Activated CD8-positive, alpha-beta memory T cell treated with anti-CD3 and anti-CD28 coated beads, Interleukin-2, amount 10 ng/mL, durations not matched to agents 7 days and 5 days (primary cell): Measurements from ENCODE around the gene NADK. TPM values are rescaled to one million over a fixed set of nuclear protein-coding genes. Genes with fewer than 3 reads are reported as not detected.

Source experiments
- ATAC-seq: fragments of 150-1000 bp; cut with Tn5 transposase; one replicate; pipeline ENCODE4 v1.10.0; 2021; ENCODE audit warnings: moderate library complexity
- CTCF ChIA-PET: fragments of 350-600 bp; sonication (Branson Sonifier 250); formaldehyde crosslinking; loops from one replicate; lab custom pipeline; 2021; ENCODE audit warnings: antibody characterized with exemption; lab: Charles Lee
- DNase-seq: peaks from one replicate; pipeline ENCODE4 v3.0.0-alpha.2; 2020
- H3K27ac Mint-ChIP-seq: one replicate; pipeline ENCODE4 v1.8.0; 2021; ENCODE audit warnings: mild to moderate bottlenecking, mixed read lengths
- H3K27me3 Mint-ChIP-seq: one replicate; pipeline ENCODE4 v1.8.0; 2021; ENCODE audit warnings: mixed read lengths
- H3K36me3 Mint-ChIP-seq: one replicate; pipeline ENCODE4 v1.8.0; 2021; ENCODE audit warnings: mild to moderate bottlenecking, mixed read lengths
- H3K4me1 Mint-ChIP-seq: one replicate; pipeline ENCODE4 v1.8.0; 2021; ENCODE audit warnings: mixed read lengths
- H3K4me3 Mint-ChIP-seq: one replicate; pipeline ENCODE4 v1.8.0; 2021; ENCODE audit warnings: mild to moderate bottlenecking, moderate library complexity, mixed read lengths
- H3K9me3 Mint-ChIP-seq: one replicate; pipeline ENCODE4 v1.8.0; 2022; ENCODE audit warnings: low read depth, mixed read lengths
- total RNA-seq, 2 experiments: library from RNA; stranded (reverse); gene quantifications; one replicate each; pipeline ENCODE4 v1.2.3, GENCODE V29; 2021

Gene NADK
- total RNA-seq, 2 experiments from 2014 or later = 97.9 to 100 TPM

DNA sequence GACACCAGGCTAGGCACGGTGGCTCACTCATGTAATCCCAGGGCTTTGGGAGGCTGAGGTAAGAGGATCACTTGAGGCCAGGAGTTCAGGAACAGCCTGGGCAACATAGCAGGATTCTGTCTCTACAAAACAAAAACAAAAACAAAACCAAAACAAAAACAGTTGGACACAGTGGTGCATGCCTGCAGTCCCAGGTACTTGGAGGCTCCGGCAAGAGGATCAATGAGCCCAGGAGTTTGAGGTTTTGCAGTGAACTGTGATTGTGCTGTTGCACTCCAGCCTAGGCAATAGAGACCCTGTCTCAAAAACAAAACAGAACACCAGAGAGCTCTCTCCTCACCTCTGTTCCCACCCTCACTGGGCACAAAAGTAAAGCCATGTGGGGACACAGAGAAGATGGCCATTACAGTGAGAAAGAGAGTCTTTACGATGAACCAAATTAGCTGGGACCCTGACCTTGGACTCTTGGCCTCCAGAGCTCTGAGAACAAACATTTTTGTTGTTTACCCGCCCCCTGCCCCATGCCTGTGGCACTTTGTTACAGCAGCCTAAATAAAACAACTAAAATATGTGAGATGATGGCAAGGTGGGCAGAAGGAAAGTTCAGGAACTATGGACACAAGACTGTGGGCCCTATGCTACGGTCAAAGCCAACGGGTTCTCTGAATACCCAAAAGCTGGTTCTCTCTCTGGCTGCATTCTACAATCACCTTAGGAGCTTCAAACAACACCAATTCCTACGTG is 9.8 kb downstream of the NADK start:
- CTCF ChIA-PET = interaction anchor here (0.7 to 1.7 kb wide), 2 partner anchors 137 to 140 kb away, joined by 3 to 4 read pairs; no protein-coding TSS in a partner anchor
- H3K4me1 Mint-ChIP-seq = peaks cover 14% of the 10 kb centered on the region
- DNase-seq = no peak
- H3K27ac Mint-ChIP-seq = no peak overlapping the region
- H3K4me3 Mint-ChIP-seq = no peak overlapping the region
- H3K27me3 Mint-ChIP-seq = no peaks in the 10 kb centered on the region
- H3K36me3 Mint-ChIP-seq = peaks cover 53% of the 10 kb centered on the region
- ATAC-seq = no peak
- peaks cover 10% of the 10 kb centered on the region for H3K9me3 Mint-ChIP-seq

DNA sequence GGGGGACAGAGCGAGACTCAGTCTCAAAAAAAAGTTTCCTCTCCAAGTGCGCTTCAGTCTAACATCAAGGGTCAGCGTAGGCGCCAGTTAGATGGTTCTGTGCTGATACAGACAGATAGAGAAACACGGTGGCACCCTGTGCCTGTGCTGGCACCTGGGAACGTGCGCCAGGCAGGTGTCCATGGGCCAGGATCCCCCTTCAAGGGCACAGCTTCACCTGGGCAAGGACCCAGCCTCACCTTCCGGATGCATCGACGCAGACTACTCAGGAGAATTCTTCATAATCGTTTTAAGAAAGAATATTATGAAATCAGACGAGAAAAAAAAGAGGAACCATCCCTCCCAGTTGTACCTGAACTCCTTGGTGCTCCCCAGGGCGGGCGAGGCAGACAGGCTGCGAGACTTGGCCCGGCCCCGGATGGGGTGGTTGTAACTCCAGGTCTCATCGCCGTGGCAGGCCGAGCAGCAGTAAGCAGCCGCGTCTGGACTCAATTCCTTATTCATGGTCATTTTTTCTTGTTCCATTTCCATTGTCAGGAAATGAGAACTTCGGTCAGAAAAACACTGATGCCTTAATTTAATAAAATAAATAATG is 13.3 kb downstream of the NADK start:
- Mint-ChIP-seq H3K4me3 (no peak overlapping the region), H3K36me3 (peaks cover 39% of the 10 kb centered on the region), H3K27me3 (no peaks in the 10 kb centered on the region), H3K4me1 (peaks cover 7% of the 10 kb centered on the region), H3K27ac (no peak overlapping the region), H3K9me3 (no peaks in the 10 kb centered on the region)
- CTCF ChIA-PET = no interaction called here
- ATAC-seq (no peak), DNase-seq (no peak)

DNA sequence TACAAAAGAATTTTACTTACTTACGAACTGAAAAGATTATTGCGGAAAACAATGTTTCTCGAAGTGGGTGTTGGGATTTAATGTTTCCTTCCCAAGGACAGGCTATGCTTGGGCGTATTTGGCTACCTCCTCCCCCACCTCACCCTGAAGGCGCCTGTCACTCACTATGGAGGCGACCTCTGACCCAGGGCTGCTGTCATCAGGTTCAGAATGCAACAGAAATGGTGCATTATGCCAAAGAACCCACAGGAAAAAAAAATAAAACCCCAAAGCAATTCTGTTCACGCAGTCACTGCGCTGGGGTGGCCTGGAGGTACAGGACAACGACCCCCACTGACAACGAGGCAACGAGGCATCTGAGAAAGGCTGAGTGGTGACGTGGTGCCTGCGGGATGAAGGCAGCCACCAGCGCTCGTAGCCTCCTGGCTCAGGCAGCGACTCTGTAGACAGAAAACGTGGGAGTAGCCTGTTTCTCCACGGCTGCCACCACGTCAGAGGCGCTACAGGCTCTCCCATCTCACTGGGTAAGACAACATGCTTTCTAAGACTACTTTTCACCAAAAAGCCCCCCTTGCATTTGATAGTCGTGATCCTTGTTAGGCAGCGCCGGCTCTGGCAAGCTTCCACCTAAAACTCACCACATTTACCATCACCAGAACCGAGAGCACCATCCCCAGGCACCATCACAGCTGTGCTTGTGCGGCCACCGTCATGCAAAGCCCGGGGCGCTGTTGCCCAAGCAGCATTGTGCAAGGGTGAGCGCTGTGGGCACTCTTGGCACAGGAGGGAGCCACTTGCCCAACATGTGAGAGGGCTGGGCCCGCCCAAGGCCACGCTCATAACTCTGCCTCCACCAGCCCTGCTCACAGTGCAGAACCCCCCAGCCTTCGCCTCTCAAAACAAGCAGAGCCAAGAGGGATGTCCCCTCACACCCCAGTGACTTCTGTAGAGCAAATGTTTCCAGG is 14.3 kb downstream of the NADK start:
- H3K27ac Mint-ChIP-seq = no peak overlapping the region
- H3K4me3 Mint-ChIP-seq = no peak overlapping the region
- CTCF ChIA-PET = no interaction called here
- peaks cover 35% of the 10 kb centered on the region for H3K36me3 Mint-ChIP-seq
- H3K27me3 Mint-ChIP-seq = no peaks in the 10 kb centered on the region
- H3K4me1 Mint-ChIP-seq = peaks cover 9% of the 10 kb centered on the region
- peak; percentile 33 for ATAC-seq
- DNase-seq = no peak
- H3K9me3 Mint-ChIP-seq = no peaks in the 10 kb centered on the region

DNA sequence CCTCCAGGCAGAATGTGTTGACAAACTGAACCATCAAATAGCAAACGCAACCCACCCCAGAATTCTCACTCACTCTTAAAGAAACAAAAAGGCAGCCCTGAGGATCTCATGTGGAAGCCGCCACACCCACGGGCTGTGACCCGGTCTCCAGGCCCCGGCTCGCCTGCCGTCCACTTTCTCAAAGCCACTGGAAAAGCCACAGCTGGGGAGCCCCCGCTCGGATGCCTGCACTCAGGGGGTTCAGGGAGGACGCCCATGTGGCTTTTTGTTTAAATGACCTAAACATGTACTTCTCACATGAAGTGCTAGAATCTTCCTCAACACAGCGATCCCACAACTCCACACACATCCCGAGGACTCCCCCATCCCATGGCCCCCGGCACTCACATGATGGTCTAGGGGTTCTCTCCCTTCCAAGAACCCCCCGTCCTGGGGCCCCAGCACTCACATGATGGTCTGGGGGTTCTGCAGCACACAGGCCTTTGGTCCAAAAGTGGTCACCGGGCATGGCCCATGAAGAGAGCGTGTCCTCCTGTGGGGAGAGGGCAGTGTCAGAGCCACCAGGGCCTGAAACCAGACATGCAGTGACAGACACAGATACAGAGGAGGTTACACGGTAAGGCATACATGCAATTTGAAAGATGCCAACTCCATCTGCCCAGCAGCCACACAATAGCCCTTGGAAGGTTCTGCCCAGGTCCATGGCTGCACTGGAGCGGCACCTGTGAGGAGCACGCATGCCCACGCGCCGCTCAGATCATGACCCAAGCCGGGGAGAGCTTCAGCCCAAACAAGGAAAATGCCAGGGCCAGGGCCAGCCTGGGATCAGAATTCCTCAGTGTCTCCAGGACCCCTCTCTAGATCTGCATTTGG is 16.5 kb downstream of the NADK start:
- CTCF ChIA-PET = no interaction called here
- Mint-ChIP-seq H3K36me3 (peaks cover 21% of the 10 kb centered on the region), H3K27ac (no peak overlapping the region), H3K9me3 (no peaks in the 10 kb centered on the region), H3K4me1 (peaks cover 2% of the 10 kb centered on the region), H3K4me3 (no peak overlapping the region), H3K27me3 (no peaks in the 10 kb centered on the region)
- ATAC-seq = no peak
- DNase-seq = no peak

DNA sequence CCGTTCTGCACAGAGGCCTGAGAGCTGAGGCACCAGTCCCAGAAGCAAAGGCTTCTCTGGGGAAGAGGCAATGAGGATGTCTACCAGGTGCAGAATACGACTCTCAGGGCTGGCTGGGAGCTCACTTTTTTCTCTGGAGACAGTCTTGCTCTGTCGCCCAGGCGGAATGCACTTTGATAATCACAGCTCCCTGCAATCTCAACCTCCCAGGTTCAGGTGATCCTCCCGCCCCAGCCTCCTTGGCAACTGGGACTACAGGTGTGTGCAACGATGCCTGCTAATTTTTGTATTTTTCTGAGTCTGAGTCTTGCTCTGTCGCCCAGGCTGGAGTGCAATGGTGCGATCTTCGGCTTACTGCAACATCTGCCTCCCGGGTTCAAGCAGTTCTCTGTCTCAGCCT is 17.6 kb downstream of the NADK start:
- H3K36me3 Mint-ChIP-seq = peaks cover 20% of the 10 kb centered on the region
- H3K27me3 Mint-ChIP-seq = no peaks in the 10 kb centered on the region
- peaks cover 2% of the 10 kb centered on the region for H3K4me1 Mint-ChIP-seq
- ATAC-seq = no peak
- H3K4me3 Mint-ChIP-seq = no peak overlapping the region
- H3K9me3 Mint-ChIP-seq = no peaks in the 10 kb centered on the region
- CTCF ChIA-PET = interaction anchor here (0.6 kb wide), 2 partner anchors 14 to 27 kb away, joined by 3 read pairs; no protein-coding TSS in a partner anchor
- no peak for DNase-seq
- H3K27ac Mint-ChIP-seq = no peak overlapping the region

DNA sequence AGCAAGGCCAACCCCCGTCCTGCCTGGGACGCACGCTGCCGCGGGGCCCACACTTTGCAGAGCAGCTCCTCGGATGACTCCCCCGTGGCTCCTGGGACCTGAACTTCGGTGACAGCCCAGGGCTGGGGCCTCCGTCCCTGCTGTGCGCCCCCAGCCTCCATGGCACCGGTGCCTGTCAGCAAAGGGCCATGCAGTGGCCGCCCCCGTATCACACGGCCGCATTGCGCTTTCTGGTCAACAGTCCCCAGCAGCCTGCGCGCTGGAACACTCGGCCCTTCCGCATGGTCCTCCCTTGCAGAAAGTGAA is 18.0 kb downstream of the NADK start:
- Mint-ChIP-seq H3K4me3 (no peak overlapping the region), H3K4me1 (peaks cover 2% of the 10 kb centered on the region), H3K36me3 (peaks cover 20% of the 10 kb centered on the region), H3K27ac (no peak overlapping the region), H3K9me3 (no peaks in the 10 kb centered on the region), H3K27me3 (no peaks in the 10 kb centered on the region)
- DNase-seq (no peak), ATAC-seq (no peak)
- CTCF ChIA-PET = interaction anchor here (0.6 kb wide), 2 partner anchors 14 to 27 kb away, joined by 3 read pairs; no protein-coding TSS in a partner anchor

DNA sequence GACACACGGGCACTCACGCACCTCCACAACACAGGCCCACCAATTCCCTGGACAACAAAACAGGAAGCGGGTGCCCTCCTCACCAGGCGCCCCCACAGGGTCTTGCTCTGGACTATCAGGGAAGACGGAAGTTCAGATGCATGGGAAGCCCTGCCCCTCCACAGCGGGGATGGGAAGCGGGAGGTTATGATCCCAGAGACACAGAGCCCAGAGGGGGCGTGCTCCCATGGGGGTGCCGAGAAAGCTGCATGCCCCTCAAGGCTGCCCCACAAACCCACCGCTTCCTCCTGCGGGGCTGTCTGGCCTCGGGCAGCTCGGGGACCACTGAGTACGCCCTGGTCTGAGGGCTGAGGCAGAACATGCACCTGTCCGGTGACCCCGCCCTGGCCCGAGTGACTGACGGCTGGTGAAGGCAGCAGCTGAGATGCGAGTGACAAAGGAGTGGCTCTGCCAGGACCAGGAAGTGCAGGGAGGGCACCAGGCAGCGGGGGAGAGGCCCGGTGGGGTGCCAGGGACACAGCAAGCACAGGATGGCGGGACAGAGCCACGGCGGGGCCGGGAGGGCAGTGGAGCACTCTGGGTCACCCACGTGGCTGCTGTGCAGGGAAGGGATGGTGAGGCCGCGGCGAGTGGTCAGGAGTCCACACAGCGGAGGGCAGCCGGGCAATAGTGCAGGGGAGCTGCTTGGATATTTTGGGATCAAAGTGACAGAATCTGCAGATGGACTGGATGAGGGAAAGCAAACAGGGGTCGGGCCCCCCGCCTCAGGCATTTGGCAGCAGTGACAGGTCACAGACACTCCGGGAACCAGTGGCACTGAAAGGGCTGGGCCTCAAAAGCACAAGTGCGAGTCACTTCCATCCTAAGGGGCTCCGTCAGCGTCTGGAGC is 18.6 kb downstream of the NADK start:
- Mint-ChIP-seq H3K27me3 (no peaks in the 10 kb centered on the region), H3K9me3 (no peaks in the 10 kb centered on the region), H3K27ac (peak overlapping the region; percentile 28), H3K36me3 (peaks cover 18% of the 10 kb centered on the region), H3K4me1 (peaks cover 2% of the 10 kb centered on the region), H3K4me3 (no peak overlapping the region)
- DNase-seq (no peak), ATAC-seq (peak; percentile 18)
- CTCF ChIA-PET = interaction anchor here (0.6 kb wide), 1 partner anchor 28 kb away, joined by 3 read pairs; no protein-coding TSS in a partner anchor

DNA sequence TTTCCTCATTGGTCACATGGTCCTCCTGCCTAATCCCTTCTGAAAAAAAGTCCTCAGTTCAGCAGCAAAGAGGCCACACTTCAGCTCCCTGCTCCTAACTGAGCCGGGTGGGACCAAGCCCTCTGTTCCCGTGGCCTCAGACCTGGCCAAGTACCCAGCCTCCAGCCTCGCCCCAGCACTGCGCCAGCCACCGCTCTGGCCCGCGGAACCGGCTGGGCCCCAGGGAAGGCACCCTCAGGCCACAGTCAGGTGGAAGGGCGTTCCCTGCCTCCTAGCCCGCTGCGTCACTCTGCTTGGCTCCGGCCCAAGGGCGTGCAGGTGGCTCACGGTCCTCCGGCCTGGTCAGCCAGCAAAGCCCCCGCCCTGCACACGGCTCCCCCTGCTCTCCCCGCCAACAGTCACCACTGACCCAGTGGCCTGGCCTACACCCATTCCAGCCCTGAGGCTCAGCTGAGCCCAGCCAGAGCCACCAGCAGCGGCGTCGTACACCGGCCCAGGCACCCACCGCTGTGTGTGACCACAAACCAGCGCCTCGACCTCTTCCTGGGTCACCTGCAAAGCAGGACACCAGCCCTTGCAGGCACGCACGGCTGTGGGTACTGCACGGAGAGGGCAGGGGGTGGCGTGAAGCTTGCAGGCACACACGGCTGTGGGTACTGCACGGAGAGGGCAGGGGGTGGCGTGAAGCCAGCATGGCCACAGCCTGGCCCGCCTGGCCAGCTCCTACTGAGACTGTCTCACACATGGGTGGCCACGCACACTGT is 19.4 kb downstream of the NADK start:
- DNase-seq = no peak
- Mint-ChIP-seq H3K27me3 (no peaks in the 10 kb centered on the region), H3K4me1 (peaks cover 2% of the 10 kb centered on the region), H3K4me3 (no peak overlapping the region), H3K36me3 (peaks cover 16% of the 10 kb centered on the region), H3K27ac (peak overlapping the region; percentile 28), H3K9me3 (no peaks in the 10 kb centered on the region)
- CTCF ChIA-PET = no interaction called here
- ATAC-seq = no peak

DNA sequence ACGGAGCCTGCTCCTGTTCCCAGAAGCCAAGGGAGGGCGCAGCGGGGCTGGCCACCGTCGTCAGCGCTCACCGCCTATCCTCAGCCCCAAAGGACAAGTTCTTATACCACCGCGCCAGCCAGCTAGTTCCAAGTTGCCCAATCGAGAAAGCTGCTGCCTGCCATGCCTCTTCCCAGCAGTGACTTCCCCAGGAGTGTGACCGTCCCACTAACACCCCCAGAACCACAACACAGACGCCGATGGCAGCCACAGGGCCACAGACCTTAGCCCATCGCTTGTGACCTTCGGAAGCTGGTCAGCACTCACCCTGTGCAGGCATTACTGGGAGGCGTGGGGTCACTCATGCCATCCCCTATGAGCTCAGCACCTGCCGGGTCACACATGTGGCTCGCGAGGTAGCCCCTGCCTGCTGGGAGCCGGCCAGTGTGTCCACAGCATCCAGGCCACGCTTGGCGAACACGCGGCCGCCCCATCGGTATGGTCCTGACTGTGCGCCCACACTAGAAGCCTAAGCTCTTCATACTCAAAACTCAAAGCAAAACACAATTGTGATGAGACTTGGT is 20.1 kb downstream of the NADK start:
- H3K4me3 Mint-ChIP-seq = no peak overlapping the region

DNA sequence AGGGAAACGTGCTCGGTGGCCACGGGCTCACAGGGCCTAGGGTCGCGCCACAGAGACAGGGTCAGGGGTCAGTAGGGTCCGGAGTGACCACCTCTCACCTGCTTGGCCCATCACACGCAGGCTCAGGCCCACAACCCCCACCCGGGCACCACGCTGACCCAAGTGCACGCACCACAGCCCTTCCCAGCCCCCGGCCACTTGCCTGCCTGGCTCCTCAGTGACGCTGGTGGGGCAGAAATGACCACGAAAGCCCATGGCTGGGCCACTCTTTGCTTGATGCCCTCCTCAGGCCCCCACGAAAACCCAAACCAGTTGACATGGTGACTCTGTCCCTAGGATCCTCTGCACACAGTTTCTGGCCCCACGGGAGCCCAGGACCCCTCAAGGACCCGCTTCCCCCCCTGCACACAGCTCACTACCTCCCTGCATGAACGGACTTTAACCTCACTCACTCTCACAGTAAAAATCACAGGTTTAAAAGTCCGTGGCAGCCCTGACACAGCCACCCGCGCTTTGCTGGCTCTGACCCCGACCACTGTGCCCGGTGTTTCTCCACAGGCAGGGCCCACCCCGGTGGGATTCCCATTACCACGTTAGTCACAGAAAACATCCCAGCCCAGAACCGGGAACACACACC is 20.7 kb downstream of the NADK start:
- H3K9me3 Mint-ChIP-seq = no peaks in the 10 kb centered on the region
- DNase-seq (no peak), ATAC-seq (no peak)
- peaks cover 11% of the 10 kb centered on the region for H3K36me3 Mint-ChIP-seq
- CTCF ChIA-PET = no interaction called here
- peaks cover 2% of the 10 kb centered on the region for H3K4me1 Mint-ChIP-seq
- H3K27ac Mint-ChIP-seq = no peak overlapping the region
- H3K4me3 Mint-ChIP-seq = no peak overlapping the region
- no peaks in the 10 kb centered on the region for H3K27me3 Mint-ChIP-seq

More for the DNA sequence above, 20.1 kb downstream of the NADK start:
- H3K9me3 Mint-ChIP-seq = no peaks in the 10 kb centered on the region
- peaks cover 16% of the 10 kb centered on the region for H3K36me3 Mint-ChIP-seq
- DNase-seq = no peak
- no peaks in the 10 kb centered on the region for H3K27me3 Mint-ChIP-seq
- H3K4me1 Mint-ChIP-seq = peaks cover 2% of the 10 kb centered on the region
- CTCF ChIA-PET = no interaction called here
- no peak for ATAC-seq
- no peak overlapping the region for H3K27ac Mint-ChIP-seq
